HEK293 (cell line): ENCODE results near the gene PPIA.

Source experiments
- CTCF ChIA-PET: fragments of 350-600 bp; formaldehyde crosslinking; extraction: SDS; loops from one replicate; lab custom pipeline; 2021; ENCODE audit warnings: antibody characterized with exemption; lab: Yijun Ruan, JAX
- POLR2A ChIA-PET: fragments of 300-600 bp; formaldehyde crosslinking; extraction: SDS; loops from one replicate; lab custom pipeline; 2020; ENCODE audit warnings: antibody characterized with exemption, inconsistent platforms; lab: Yijun Ruan, JAX
- H3K27ac ChIP-seq: fragments of 200-500 bp; sonication (Bioruptor generic); 2 replicates; pipeline ENCODE4 v1.5.1; 2014; ENCODE audit warnings: low read depth, low read length, control low read depth, inconsistent platforms; ENCODE audit errors: extremely low read depth
- H3K36me3 ChIP-seq, 2 experiments: fragments of 200-500 bp in 1 of 2; sonication (Bioruptor generic) in 1 of 2; 1 replicate in 1 of 2; 2 replicates in 1 of 2; pipeline ENCODE4 v1.5.1; 2014 to 2017; ENCODE audit warnings: inconsistent platforms in 2 of 2, low read length in 2 of 2; ENCODE audit not compliant: control insufficient read depth in 2 of 2, insufficient read depth in 1 of 2
- H3K4me1 ChIP-seq: fragments of 200-500 bp; sonication (Bioruptor generic); 2 replicates; pipeline ENCODE4 v1.5.1; 2014; ENCODE audit warnings: mild to moderate bottlenecking, low read length, inconsistent platforms; ENCODE audit not compliant: control insufficient read depth, insufficient read depth
- H3K4me3 ChIP-seq: 2 replicates; pipeline ENCODE4 v1.5.1; 2011; ENCODE audit warnings: low read depth, mild to moderate bottlenecking, control low read depth, low read length, moderate library complexity
- H3K9me3 ChIP-seq: fragments of 200-500 bp; sonication (Bioruptor generic); 2 replicates; pipeline ENCODE4 v1.5.1; 2014; ENCODE audit warnings: low read depth, low read length, inconsistent platforms; ENCODE audit not compliant: control insufficient read depth, insufficient read depth
- AEBP2 ChIP-seq: fragments of 450-650 bp; formaldehyde crosslinking; IDR thresholded peaks from 2 replicates; pipeline ENCODE4 v1.5.1; 2016; ENCODE audit warnings: missing biosample characterization, missing genetic modification characterization, borderline replicate concordance
- BCL6B ChIP-seq: fragments of 450-650 bp; formaldehyde crosslinking; IDR thresholded peaks from 2 replicates; pipeline ENCODE4 v1.5.1; 2017; ENCODE audit warnings: missing biosample characterization, missing genetic modification characterization
- KLF16 ChIP-seq: fragments of 450-650 bp; formaldehyde crosslinking; IDR thresholded peaks from 2 replicates; pipeline ENCODE4 v1.5.1; 2017; ENCODE audit warnings: missing biosample characterization, missing genetic modification characterization
- REST ChIP-seq: fragments of 450-650 bp; formaldehyde crosslinking; IDR thresholded peaks from 2 replicates; pipeline ENCODE4 v1.5.1; 2016; ENCODE audit warnings: missing biosample characterization, missing genetic modification characterization
- SETDB1 ChIP-seq: IDR thresholded peaks from one replicate; pipeline ENCODE4 v1.6.1; 2017; ENCODE audit warnings: mild to moderate bottlenecking, low read length, moderate library complexity, mixed read lengths; ENCODE audit not compliant: insufficient read length
- ZFP69B ChIP-seq: fragments of 450-650 bp; formaldehyde crosslinking; IDR thresholded peaks from 2 replicates; pipeline ENCODE4 v1.5.1; 2016; ENCODE audit warnings: missing biosample characterization, missing genetic modification characterization
- ZNF114 ChIP-seq: fragments of 450-650 bp; formaldehyde crosslinking; IDR thresholded peaks from 2 replicates; pipeline ENCODE4 v1.5.0; 2017; ENCODE audit warnings: missing biosample characterization, missing genetic modification characterization
- ZNF16 ChIP-seq: fragments of 450-650 bp; formaldehyde crosslinking; IDR thresholded peaks from 2 replicates; pipeline ENCODE4 v1.5.1; 2016; ENCODE audit warnings: low read depth, missing biosample characterization, missing genetic modification characterization
- ZNF518A ChIP-seq: fragments of 450-650 bp; formaldehyde crosslinking; conservative IDR thresholded peaks from 2 replicates; pipeline ENCODE4 v1.5.1; 2016; ENCODE audit warnings: low read depth, missing biosample characterization, missing genetic modification characterization
- ZNF560 ChIP-seq: fragments of 450-650 bp; formaldehyde crosslinking; IDR thresholded peaks from 2 replicates; pipeline ENCODE4 v1.5.1; 2017; ENCODE audit warnings: missing biosample characterization, missing genetic modification characterization, borderline replicate concordance
- ZNF571 ChIP-seq: fragments of 450-650 bp; formaldehyde crosslinking; IDR thresholded peaks from 2 replicates; pipeline ENCODE4 v1.5.0; 2017; ENCODE audit warnings: missing biosample characterization, missing genetic modification characterization
- ZNF610 ChIP-seq: fragments of 450-650 bp; formaldehyde crosslinking; IDR thresholded peaks from 2 replicates; pipeline ENCODE4 v1.5.1; 2016; ENCODE audit warnings: missing biosample characterization, missing genetic modification characterization, borderline replicate concordance
- ZNF626 ChIP-seq: fragments of 450-650 bp; sonication (Bioruptor Pico); formaldehyde crosslinking; IDR thresholded peaks from 2 replicates; pipeline ENCODE4 v1.5.1; 2018; ENCODE audit warnings: missing biosample characterization, missing genetic modification characterization, inconsistent platforms
- ZNF639 ChIP-seq: fragments of 450-650 bp; formaldehyde crosslinking; IDR thresholded peaks from 2 replicates; pipeline ENCODE4 v1.5.1; 2016; ENCODE audit warnings: missing biosample characterization, missing genetic modification characterization
- TF ChIP-seq, protein P1 (sequence below): fragments of 450-650 bp; formaldehyde crosslinking; IDR thresholded peaks from 2 replicates; pipeline ENCODE4 v1.5.1; 2016; ENCODE audit warnings: missing biosample characterization, missing genetic modification characterization

PPIA gene

GRCh38 chr7:44761207-44762161, 35.0 kb upstream of the PPIA start (continued):
- no peak for TF ChIP-seq SETDB1
- TF ChIP-seq KLF16 (tag by site-specific recombination) = no peak
- TF ChIP-seq ZNF518A (tag by site-specific recombination) = no peak
- no peak for TF ChIP-seq ZFP69B (tag by site-specific recombination)
- TF ChIP-seq ZNF571 (tag by site-specific recombination) = no peak
- no peak for TF ChIP-seq ZNF560
- TF ChIP-seq ZNF639 = no peak
- no peak for TF ChIP-seq ZNF610 (tag by site-specific recombination)
- TF ChIP-seq ZNF626 = no peak
- TF ChIP-seq BCL6B (tag by site-specific recombination) = no peak
- no peak for TF ChIP-seq REST (tag by site-specific recombination)

- Histone ChIP-seq H3K36me3 (peaks cover 9 to 78% of the 10 kb centered on the region in 2 experiments; a peak in 2 of 3 replicates), H3K27ac (no peak overlapping the region)
- TF ChIP-seq ZFP69B (tag by site-specific recombination) (no peak), AEBP2 (tag by site-specific recombination) (no peak), ZNF16 (no peak), ZNF114 (no peak)
- TF ChIP-seq, protein P1, sequence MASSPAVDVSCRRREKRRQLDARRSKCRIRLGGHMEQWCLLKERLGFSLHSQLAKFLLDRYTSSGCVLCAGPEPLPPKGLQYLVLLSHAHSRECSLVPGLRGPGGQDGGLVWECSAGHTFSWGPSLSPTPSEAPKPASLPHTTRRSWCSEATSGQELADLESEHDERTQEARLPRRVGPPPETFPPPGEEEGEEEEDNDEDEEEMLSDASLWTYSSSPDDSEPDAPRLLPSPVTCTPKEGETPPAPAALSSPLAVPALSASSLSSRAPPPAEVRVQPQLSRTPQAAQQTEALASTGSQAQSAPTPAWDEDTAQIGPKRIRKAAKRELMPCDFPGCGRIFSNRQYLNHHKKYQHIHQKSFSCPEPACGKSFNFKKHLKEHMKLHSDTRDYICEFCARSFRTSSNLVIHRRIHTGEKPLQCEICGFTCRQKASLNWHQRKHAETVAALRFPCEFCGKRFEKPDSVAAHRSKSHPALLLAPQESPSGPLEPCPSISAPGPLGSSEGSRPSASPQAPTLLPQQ = no peak
- TF ChIP-seq, all 188 proteins: peak for 0
- no peaks in the 10 kb centered on the region for H3K4me1 ChIP-seq
- H3K9me3 ChIP-seq = no peaks in the 10 kb centered on the region
- ChIA-PET POLR2A (no interaction called here), CTCF (no interaction called here)
- no peak overlapping the region for H3K4me3 ChIP-seq
Observed at GRCh38 chr7:44762300-44762699, 34.2 kb upstream of the PPIA start.
